K562 (cell line): ENCODE measurements around the gene VBP1. TPM values are rescaled to one million over a fixed set of nuclear protein-coding genes. Genes with fewer than 3 reads are reported as not detected.

Source experiments
- CREBBP ChIP-seq: IDR thresholded peaks from one replicate; pipeline ENCODE4 v1.6.1; 2012; ENCODE audit warnings: low read depth, mild to moderate bottlenecking, control low read depth, inconsistent platforms, low read length
- ESRRA ChIP-seq: fragments of 450-650 bp; IDR thresholded peaks from 2 replicates; pipeline ENCODE4 v1.6.1; 2014; ENCODE audit warnings: low read depth, mild to moderate bottlenecking, moderate library complexity, borderline replicate concordance
- EZH2 ChIP-seq: IDR thresholded peaks from 2 replicates; pipeline ENCODE4 v1.6.1; 2012; ENCODE audit warnings: low read depth, mild to moderate bottlenecking, inconsistent platforms, low read length, borderline replicate concordance
- FOXA3 ChIP-seq, 2 experiments: fragments of 450-650 bp in 1 of 2; sonication (generic) in 1 of 2; formaldehyde crosslinking; IDR thresholded peaks in 1 of 2; conservative IDR thresholded peaks in 1 of 2; 2 replicates each; pipeline versions ENCODE4 v1.4.0 to v1.8.0; 2020 to 2022; ENCODE audit warnings: mild to moderate bottlenecking in 2 of 2, missing genetic modification reagents in 1 of 2
- GATAD2B ChIP-seq: fragments of 450-650 bp; IDR thresholded peaks from 2 replicates; pipeline ENCODE4 v1.6.1; 2017; ENCODE audit warnings: mild to moderate bottlenecking, borderline replicate concordance
- KDM5B ChIP-seq: fragments of 200-600 bp; sonication (generic); IDR thresholded peaks from 2 replicates; pipeline ENCODE4 v1.6.1; 2012; ENCODE audit warnings: low read depth, mild to moderate bottlenecking, moderate library complexity, low read length, control low read depth, inconsistent platforms; ENCODE audit not compliant: insufficient replicate concordance
- MYC ChIP-seq, 2 experiments: fragments of 250-450 bp in 1 of 2; sonication (Bioruptor Pico) in 1 of 2; IDR thresholded peaks; 2 replicates each; pipeline versions ENCODE4 v1.5.1 to v1.6.1; 2012 to 2021; ENCODE audit warnings: low read depth in 2 of 2, borderline replicate concordance in 1 of 2, improper control_type of control experiment in 1 of 2, low read length in 1 of 2, mild to moderate bottlenecking in 1 of 2, moderate library complexity in 1 of 2
- SAP30 ChIP-seq: fragments of 200-600 bp; sonication (generic); IDR thresholded peaks from 2 replicates; pipeline ENCODE4 v1.6.1; 2012; ENCODE audit warnings: borderline replicate concordance, low read depth, mild to moderate bottlenecking, moderate library complexity, low read length, control low read depth, inconsistent platforms; ENCODE audit not compliant: insufficient read depth, poor library complexity, severe bottlenecking
- SNRNP70 ChIP-seq: fragments of 200-400 bp; formaldehyde crosslinking; optimal IDR thresholded peaks from 2 replicates; pipeline ENCODE3; 2017; ENCODE audit warnings: low read depth, low read length
- SRSF1 ChIP-seq: fragments of 200-400 bp; formaldehyde crosslinking; IDR thresholded peaks from 2 replicates; pipeline ENCODE4 v1.6.1; 2017; ENCODE audit warnings: mild to moderate bottlenecking, low read depth, low read length, moderate library complexity
- TARDBP ChIP-seq: fragments of 450-650 bp; IDR thresholded peaks from 2 replicates; pipeline ENCODE4 v1.6.1; 2016
- TBP ChIP-seq: optimal IDR thresholded peaks from 2 replicates; pipeline ENCODE3; 2011; ENCODE audit warnings: low read depth, low read length, improper control_type of control experiment
- TRIM28 ChIP-seq: fragments of 450-650 bp; IDR thresholded peaks from 2 replicates; pipeline ENCODE4 v1.6.1; 2017
- ZHX1 ChIP-seq: fragments of 150-350 bp; conservative IDR thresholded peaks from 2 replicates; pipeline ENCODE4 v1.6.1; 2014; ENCODE audit warnings: low read length
- ZNF347 ChIP-seq: fragments of 450-650 bp; formaldehyde crosslinking; IDR thresholded peaks from 2 replicates; pipeline ENCODE4 v1.4.0; 2020; ENCODE audit warnings: low read depth, mild to moderate bottlenecking, moderate library complexity
- polyA plus RNA-seq, 8 experiments: library from polyadenylated mRNA; depleted of rRNA in 4 of 8; stranded (reverse) in 5 of 8; unstranded in 3 of 8; fragments of >200 nt; fragmentation: Nextera tagmentation in 2 of 8; fragmentation: Illumina TruSeq in 1 of 8; extraction: Ambion mirVana in 2 of 8; extraction: Trizol in 1 of 8; gene quantifications; 2 replicates each; pipeline versions ENCODE4 v1.2.1 to v1.2.3, GENCODE V29; 2011 to 2014; ENCODE audit warnings: inconsistent platforms in 1 of 8, missing spikeins in 1 of 8
- total RNA-seq, 7 experiments: library from RNA; depleted of rRNA in 6 of 7; stranded (reverse); fragments of >200 nt in 6 of 7; fragmentation: Illumina TruSeq in 2 of 7; extraction: Trizol in 2 of 7; gene quantifications; 2 replicates each; pipeline versions ENCODE4 v1.2.1 to v1.2.3, GENCODE V29; 2011 to 2021; ENCODE audit warnings: low replicate concordance in 1 of 7
- TF ChIP-seq, protein P1 (sequence below), 2 experiments: fragments of 450-650 bp; IDR thresholded peaks; 2 replicates each; pipeline ENCODE4 v1.6.1; 2016
- TF ChIP-seq, protein P2 (sequence below): fragments of 450-650 bp; conservative IDR thresholded peaks from 2 replicates; pipeline ENCODE4 v1.6.1; 2016; ENCODE audit warnings: missing genetic modification characterization, low read depth, mild to moderate bottlenecking, control low read depth, missing compliant biosample characterization
- TF ChIP-seq, protein P3 (sequence below): fragments of 250-450 bp; sonication (Bioruptor Pico); IDR thresholded peaks from 2 replicates; pipeline ENCODE4 v1.5.0; 2021; ENCODE audit warnings: mild to moderate bottlenecking, borderline replicate concordance

VBP1 gene
- total and polyA plus RNA-seq, 9 of the 15 experiments (the other 6 are each of a cell fraction or from before 2014, with no cell fraction given), result 83.2 to 263 (median 151) TPM

DNA sequence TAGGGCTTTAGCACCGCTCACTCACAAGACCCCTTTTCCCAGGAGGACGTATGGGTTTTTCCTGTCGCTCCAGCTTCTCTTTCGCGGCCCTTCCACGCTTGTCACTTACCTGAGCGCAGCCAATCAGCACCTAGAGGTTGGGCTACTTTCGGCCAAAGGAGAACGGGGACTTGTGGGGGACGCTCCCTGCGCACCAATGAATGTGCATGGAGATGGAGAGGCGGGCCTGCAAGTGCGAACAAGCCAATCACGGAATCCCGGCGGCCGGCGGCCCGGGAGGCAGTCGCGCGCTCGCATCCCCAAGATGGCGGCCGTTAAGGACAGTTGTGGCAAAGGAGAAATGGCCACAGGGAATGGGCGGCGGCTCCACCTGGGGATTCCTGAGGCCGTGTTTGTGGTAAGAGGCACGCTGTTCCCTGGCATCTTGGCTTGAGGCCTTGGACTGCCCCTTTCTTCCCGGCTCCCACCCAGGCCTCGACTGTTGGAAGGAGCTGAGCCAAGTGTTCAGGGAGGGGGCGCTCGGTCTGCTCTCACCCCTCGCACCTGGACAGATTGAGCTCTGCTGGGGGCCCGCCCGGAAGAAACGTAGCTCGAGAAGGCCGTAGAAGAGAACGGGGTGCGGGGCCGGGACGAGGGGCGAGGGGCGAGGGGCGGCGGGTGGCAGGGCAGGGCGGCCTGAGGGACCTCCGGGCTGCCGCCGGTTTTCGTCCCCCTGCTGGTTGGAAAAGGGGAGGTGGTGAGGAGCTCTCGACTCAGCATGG is at the start of gene VBP1 (continued):
- TF ChIP-seq, protein P1, sequence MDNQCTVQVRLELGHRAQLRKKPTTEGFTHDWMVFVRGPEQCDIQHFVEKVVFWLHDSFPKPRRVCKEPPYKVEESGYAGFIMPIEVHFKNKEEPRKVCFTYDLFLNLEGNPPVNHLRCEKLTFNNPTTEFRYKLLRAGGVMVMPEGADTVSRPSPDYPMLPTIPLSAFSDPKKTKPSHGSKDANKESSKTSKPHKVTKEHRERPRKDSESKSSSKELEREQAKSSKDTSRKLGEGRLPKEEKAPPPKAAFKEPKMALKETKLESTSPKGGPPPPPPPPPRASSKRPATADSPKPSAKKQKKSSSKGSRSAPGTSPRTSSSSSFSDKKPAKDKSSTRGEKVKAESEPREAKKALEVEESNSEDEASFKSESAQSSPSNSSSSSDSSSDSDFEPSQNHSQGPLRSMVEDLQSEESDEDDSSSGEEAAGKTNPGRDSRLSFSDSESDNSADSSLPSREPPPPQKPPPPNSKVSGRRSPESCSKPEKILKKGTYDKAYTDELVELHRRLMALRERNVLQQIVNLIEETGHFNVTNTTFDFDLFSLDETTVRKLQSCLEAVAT (IDR thresholded peaks at IDR 0.05), result no peak
- TF ChIP-seq SRSF1 (no peak), TRIM28 (no peak), SAP30 (peak; percentile 7), GATAD2B (no peak), ESRRA (no peak), ZNF347 (no peak), TBP (peak; percentile 86), FOXA3 (CRISPR knock-in tag; conservative IDR thresholded peaks at IDR 0.05 in 1 of 2, IDR thresholded peaks at IDR 0.05 in 1 of 2) (no peak), ZHX1 (no peak), CREBBP (no peak), TARDBP (no peak), SNRNP70 (no peak), EZH2 (no peak), MYC (IDR thresholded peaks at IDR 0.05; ENCODE audit: low read depth, low read length) (peak; percentile 15; the same call in 1 of the 2 replicates), MYC (CRISPR knock-in tag; IDR thresholded peaks at IDR 0.05; ENCODE audit: borderline replicate concordance, low read depth) (no peak), KDM5B (peak; percentile 71)
- TF ChIP-seq, protein P2, sequence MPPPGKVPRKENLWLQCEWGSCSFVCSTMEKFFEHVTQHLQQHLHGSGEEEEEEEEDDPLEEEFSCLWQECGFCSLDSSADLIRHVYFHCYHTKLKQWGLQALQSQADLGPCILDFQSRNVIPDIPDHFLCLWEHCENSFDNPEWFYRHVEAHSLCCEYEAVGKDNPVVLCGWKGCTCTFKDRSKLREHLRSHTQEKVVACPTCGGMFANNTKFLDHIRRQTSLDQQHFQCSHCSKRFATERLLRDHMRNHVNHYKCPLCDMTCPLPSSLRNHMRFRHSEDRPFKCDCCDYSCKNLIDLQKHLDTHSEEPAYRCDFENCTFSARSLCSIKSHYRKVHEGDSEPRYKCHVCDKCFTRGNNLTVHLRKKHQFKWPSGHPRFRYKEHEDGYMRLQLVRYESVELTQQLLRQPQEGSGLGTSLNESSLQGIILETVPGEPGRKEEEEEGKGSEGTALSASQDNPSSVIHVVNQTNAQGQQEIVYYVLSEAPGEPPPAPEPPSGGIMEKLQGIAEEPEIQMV (tag), result no peak
- TF ChIP-seq, protein P3, sequence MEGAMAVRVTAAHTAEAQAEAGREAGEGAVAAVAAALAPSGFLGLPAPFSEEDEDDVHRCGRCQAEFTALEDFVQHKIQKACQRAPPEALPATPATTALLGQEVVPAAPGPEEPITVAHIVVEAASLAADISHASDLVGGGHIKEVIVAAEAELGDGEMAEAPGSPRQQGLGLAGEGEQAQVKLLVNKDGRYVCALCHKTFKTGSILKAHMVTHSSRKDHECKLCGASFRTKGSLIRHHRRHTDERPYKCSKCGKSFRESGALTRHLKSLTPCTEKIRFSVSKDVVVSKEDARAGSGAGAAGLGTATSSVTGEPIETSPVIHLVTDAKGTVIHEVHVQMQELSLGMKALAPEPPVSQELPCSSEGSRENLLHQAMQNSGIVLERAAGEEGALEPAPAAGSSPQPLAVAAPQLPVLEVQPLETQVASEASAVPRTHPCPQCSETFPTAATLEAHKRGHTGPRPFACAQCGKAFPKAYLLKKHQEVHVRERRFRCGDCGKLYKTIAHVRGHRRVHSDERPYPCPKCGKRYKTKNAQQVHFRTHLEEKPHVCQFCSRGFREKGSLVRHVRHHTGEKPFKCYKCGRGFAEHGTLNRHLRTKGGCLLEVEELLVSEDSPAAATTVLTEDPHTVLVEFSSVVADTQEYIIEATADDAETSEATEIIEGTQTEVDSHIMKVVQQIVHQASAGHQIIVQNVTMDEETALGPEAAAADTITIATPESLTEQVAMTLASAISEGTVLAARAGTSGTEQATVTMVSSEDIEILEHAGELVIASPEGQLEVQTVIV (CRISPR knock-in tag), result no peak
